GM21723 (cell line): Measurements from ENCODE around the gene STARD3NL.
"Not testable (repeated sequence)": the region's sequence is repeated elsewhere in the genome, so short reads cannot be mapped to it uniquely, and the experiment has no call there.

Experiments used
- ATAC-seq: cut with Tn5 transposase; IDR thresholded peaks from one replicate; pipeline ENCODE4 v1.9.1; 2021; ENCODE audit warnings: mild to moderate bottlenecking, moderate library complexity; ENCODE audit not compliant: unreplicated experiment

The STARD3NL gene

GRCh38 chr7:38262545-38262944, 84.5 kb downstream of the STARD3NL start:
- ATAC-seq = no peak

- not testable (repeated sequence) for ATAC-seq
Observed at GRCh38 chr7:38263274-38263673, 85.2 kb downstream of the STARD3NL start.

- ATAC-seq = not testable (repeated sequence)
Observed at GRCh38 chr7:38264602-38265001, 86.6 kb downstream of the STARD3NL start.

- ATAC-seq = not testable (repeated sequence)
Observed at GRCh38 chr7:38265958-38266357, 87.9 kb downstream of the STARD3NL start.

GRCh38 chr7:38269704-38270346, 91.8 kb downstream of the STARD3NL start:
- not testable (repeated sequence) for ATAC-seq

- not testable (repeated sequence) for ATAC-seq
Observed at GRCh38 chr7:38270405-38270804, 92.4 kb downstream of the STARD3NL start.

- ATAC-seq = no peak
Observed at GRCh38 chr7:38273286-38273995, 95.4 kb downstream of the STARD3NL start, which contains the start of gene TARP. Gene TARP, minus strand, starts transcription at chr7:38273636.

- no peak for ATAC-seq
Observed at GRCh38 chr7:38274486-38274885, 96.4 kb downstream of the STARD3NL start.

- ATAC-seq = no peak
Observed at GRCh38 chr7:38274927-38275620, 97.0 kb downstream of the STARD3NL start.

GRCh38 chr7:38276096-38276877, 98.2 kb downstream of the STARD3NL start:
- ATAC-seq = no peak

- no peak for ATAC-seq
Observed at GRCh38 chr7:38280000-38280399, 102.0 kb downstream of the STARD3NL start.
